BJ (cell line): ENCODE data around the gene UBE2A. TPM values are rescaled to one million over a fixed set of nuclear protein-coding genes. Genes with fewer than 3 reads are reported as not detected.

Experiments
- CTCF ChIA-PET: fragments of 350-600 bp; formaldehyde crosslinking; extraction: SDS; loops from one replicate; lab custom pipeline; 2021; ENCODE audit warnings: antibody characterized with exemption, inconsistent platforms; lab: Yijun Ruan, JAX
- POLR2A ChIA-PET: fragments of 300-600 bp; sonication (Branson Sonifier 250); formaldehyde crosslinking; extraction: SDS; loops from one replicate; lab custom pipeline; 2021; ENCODE audit warnings: antibody characterized with exemption; lab: Charles Lee
- DNase-seq: peaks from one replicate; pipeline ENCODE4 v3.0.0-alpha.2; 2011; ENCODE audit warnings: low read depth
- H3K27me3 ChIP-seq: 2 replicates; pipeline ENCODE4 v1.6.0; 2011; ENCODE audit warnings: low read length; ENCODE audit not compliant: control insufficient read depth, insufficient read depth
- H3K36me3 ChIP-seq: 2 replicates; pipeline ENCODE4 v1.5.1; 2011; ENCODE audit warnings: low read length; ENCODE audit not compliant: control insufficient read depth, insufficient read depth
- H3K4me3 ChIP-seq: 2 replicates; pipeline ENCODE4 v1.5.1; 2011; ENCODE audit warnings: low read depth, mild to moderate bottlenecking, control low read depth, low read length
- CTCF ChIP-seq: IDR thresholded peaks from 2 replicates; pipeline ENCODE4 v1.5.1; 2011; ENCODE audit warnings: low read depth, mild to moderate bottlenecking, control low read depth, inconsistent platforms, low read length, moderate library complexity; ENCODE audit not compliant: insufficient read depth
- polyA plus RNA-seq: library from polyadenylated mRNA; depleted of rRNA; stranded (reverse); fragments of >200 nt; gene quantifications from 2 replicates; pipeline ENCODE4 v1.2.3, GENCODE V29; 2011

UBE2A gene
- polyA plus RNA-seq, 1 experiment = 44.8 TPM

- Histone ChIP-seq H3K36me3 (no peaks in the 10 kb centered on the region; the same call in 1 of the 2 replicates), H3K4me3 (peak overlapping the region; percentile 73), H3K27me3 (no peaks in the 10 kb centered on the region)
- POLR2A ChIA-PET = interaction anchor here (1.0 kb wide), 1 partner anchor 218 kb away, joined by 4 read pairs; the partner anchor contains the start of gene RPL39
- CTCF ChIA-PET = interaction anchor here (1.1 to 1.5 kb wide), 2 partner anchors 58 to 90 kb away, joined by 4 read pairs; no protein-coding TSS in a partner anchor
- no peak for DNase-seq
- TF ChIP-seq CTCF = no peak
Observed at GRCh38 chrX:119573840-119574393, 446 bp upstream of the UBE2A start.

GRCh38 chrX:119579414-119579813 lies 5.1 kb downstream of the UBE2A start:
- ChIA-PET POLR2A (no interaction called here), CTCF (interaction anchor here (0.9 kb wide), 2 partner anchors 12 to 63 kb away, joined by 3 read pairs; no protein-coding TSS in a partner anchor)
- Histone ChIP-seq H3K4me3 (no peak overlapping the region), H3K27me3 (no peaks in the 10 kb centered on the region), H3K36me3 (no peaks in the 10 kb centered on the region; the same call in 1 of the 2 replicates)
- no peak for DNase-seq
- TF ChIP-seq CTCF = no peak

- Histone ChIP-seq H3K4me3 (no peak overlapping the region), H3K36me3 (no peaks in the 10 kb centered on the region), H3K27me3 (no peaks in the 10 kb centered on the region)
- ChIA-PET CTCF (interaction anchor here (1.0 kb wide), 2 partner anchors 8 to 88 kb away, joined by 3 read pairs; no protein-coding TSS in a partner anchor), POLR2A (no interaction called here)
- no peak for DNase-seq
- TF ChIP-seq CTCF = no peak
Observed at GRCh38 chrX:119583431-119584059, 9.2 kb downstream of the UBE2A start.

GRCh38 chrX:119589810-119590209 lies 15.4 kb downstream of the UBE2A start:
- no peak overlapping the region for H3K4me3 ChIP-seq
- no peak for DNase-seq
- POLR2A ChIA-PET = no interaction called here
- H3K36me3 ChIP-seq = no peaks in the 10 kb centered on the region
- CTCF ChIA-PET = interaction anchor here (1.2 kb wide), 1 partner anchor 20 kb away, joined by 4 read pairs; no protein-coding TSS in a partner anchor
- no peak for TF ChIP-seq CTCF
- no peaks in the 10 kb centered on the region for H3K27me3 ChIP-seq

- no peak overlapping the region for H3K4me3 ChIP-seq
- no peak for DNase-seq
- no peak for TF ChIP-seq CTCF
- ChIA-PET POLR2A (no interaction called here), CTCF (interaction anchor here (0.8 to 2.1 kb wide), 3 partner anchors 87 to 150 kb away, joined by 3 to 4 read pairs (median 4); no protein-coding TSS in a partner anchor)
- no peaks in the 10 kb centered on the region for H3K27me3 ChIP-seq
- no peaks in the 10 kb centered on the region for H3K36me3 ChIP-seq
Observed at GRCh38 chrX:119602701-119603255, 28.4 kb downstream of the UBE2A start.
